ENCODE data around the gene ZNF768. TPM values are rescaled to one million over a fixed set of nuclear protein-coding genes. Genes with fewer than 3 reads are reported as not detected.

The ZNF768 gene
- total RNA-seq, 1 experiment from 2014 or later = 48.8 TPM

- DNase-seq (ENCODE audit: low read depth, low spot score) (no peak), ATAC-seq (no peak)
- Histone ChIP-seq H3K9me2 (ENCODE audit: insufficient read depth) (no peaks in the 10 kb centered on the region), H3K4me2 (ENCODE audit: low read length) (no peak overlapping the region), H2AFZ (ENCODE audit: low read depth, low read length, poor library complexity, severe bottlenecking) (no peak overlapping the region), H4K20me1 (ENCODE audit: insufficient read depth) (no peaks in the 10 kb centered on the region), H3K36me3 (ENCODE audit: control insufficient read depth in 1 of 2, insufficient read depth in 2 of 2, low read length in 2 of 2) (peaks cover 4% of the 10 kb centered on the region in 2 experiments; a peak in 2 of 4 replicates), H3K79me2 (ENCODE audit: insufficient read depth, low read length) (peaks cover 14% of the 10 kb centered on the region; the same call in 1 of the 2 replicates), H3K4me3 (replicated peaks in 1 of 2; ENCODE audit: low read depth in 1 of 2, low read length in 2 of 2) (no peak overlapping the region), H3K27ac (ENCODE audit: low read depth, low read length) (no peak overlapping the region), H3K27me3 (ENCODE audit: insufficient read depth, low read length) (no peaks in the 10 kb centered on the region), H3K9ac (ENCODE audit: low read length) (no peak overlapping the region), H3K4me1 (ENCODE audit: control insufficient read depth in 1 of 2, insufficient read depth in 2 of 2, low read length in 2 of 2) (peaks cover 10 to 22% of the 10 kb centered on the region in 2 experiments), H3K9me3 (ENCODE audit: control insufficient read depth in 1 of 2, insufficient read depth in 1 of 2, low read depth in 1 of 2, low read length in 2 of 2) (no peaks in the 10 kb centered on the region)
- TF ChIP-seq ZFX (IDR thresholded peaks at IDR 0.05) (no peak), ATF3 (IDR thresholded peaks at IDR 0.05) (no peak), TCF7L2 (IDR thresholded peaks at IDR 0.05; ENCODE audit: borderline replicate concordance, extremely low read depth, insufficient read depth, insufficient read length) (no peak), EZH2phosphoT487 (IDR thresholded peaks at IDR 0.05; ENCODE audit: borderline replicate concordance) (no peak), SRF (IDR thresholded peaks at IDR 0.05; ENCODE audit: low read depth) (no peak), FOSL1 (IDR thresholded peaks at IDR 0.05; ENCODE audit: low read depth) (no peak), ZNF274 (IDR thresholded peaks at IDR 0.05; ENCODE audit: low read depth, low read length) (no peak), SIN3A (IDR thresholded peaks at IDR 0.05; ENCODE audit: low read depth) (no peak), EZH2 (IDR thresholded peaks at IDR 0.05) (no peak), CBX3 (IDR thresholded peaks at IDR 0.05; ENCODE audit: low read depth) (no peak), JUND (IDR thresholded peaks at IDR 0.05) (no peak), EGR1 (IDR thresholded peaks at IDR 0.05; ENCODE audit: low read depth) (no peak)
- ChIA-PET CTCF (no interaction called here), RAD21 (ENCODE audit: low non-redundant PET in 1 of 2, low total read pairs in 2 of 2, uncharacterized antibody in 2 of 2, unreplicated experiment in 2 of 2) (no interaction called here), POLR2A (no interaction called here)
- intact Hi-C loops (cut with micrococcal nuclease) = no loop called here
- BruUV-seq (replicated peaks) = no TSS peak
These were observed 28.4 kb upstream of the ZNF768 start for GRCh38 chr16:30554557-30555314.
